SJSA1 (cell line): Measurements from ENCODE around the gene NCBP2. TPM values are rescaled to one million over a fixed set of nuclear protein-coding genes. Genes with fewer than 3 reads are reported as not detected.
"Not testable (repeated sequence)": the region's sequence is repeated elsewhere in the genome, so short reads cannot be mapped to it uniquely, and the experiment has no call there.

ENCODE experiments used
- DNase-seq, 2 experiments: peaks; one replicate each; pipeline ENCODE4 v3.0.0-alpha.2; 2015 to 2020; ENCODE audit warnings: low spot score in 2 of 2, low read depth in 1 of 2
- H3K27ac ChIP-seq: fragments of 250-450 bp; sonication (Bioruptor Pico); 2 replicates; pipeline ENCODE4 v1.5.1; 2020; ENCODE audit warnings: mild to moderate bottlenecking, moderate library complexity
- H3K27me3 ChIP-seq: fragments of 250-450 bp; sonication (Bioruptor Pico); replicated peaks from 2 replicates; pipeline ENCODE4 v1.5.1; 2020; ENCODE audit warnings: mild to moderate bottlenecking, moderate library complexity
- H3K36me3 ChIP-seq: fragments of 250-450 bp; sonication (Bioruptor Pico); 2 replicates; pipeline ENCODE4 v1.5.1; 2020; ENCODE audit warnings: mild to moderate bottlenecking
- H3K4me1 ChIP-seq: fragments of 250-450 bp; sonication (Bioruptor Pico); replicated peaks from 2 replicates; pipeline ENCODE4 v1.6.1; 2021; ENCODE audit warnings: mild to moderate bottlenecking
- H3K4me3 ChIP-seq: fragments of 250-450 bp; sonication (Bioruptor Pico); 2 replicates; pipeline ENCODE4 v1.5.1; 2020; ENCODE audit warnings: mild to moderate bottlenecking
- H3K9me3 ChIP-seq: fragments of 250-450 bp; sonication (Bioruptor Pico); replicated peaks from 2 replicates; pipeline ENCODE4 v1.5.1; 2020; ENCODE audit warnings: mild to moderate bottlenecking
- total RNA-seq: library from RNA; depleted of rRNA; stranded (reverse); fragments of >200 nt; shearing (Covaris generic); gene quantifications from 2 replicates; pipeline ENCODE4 v1.2.3, GENCODE V29; 2014

The NCBP2 gene
- total RNA-seq, 1 experiment from 2014 or later, result 44.8 TPM

DNA sequence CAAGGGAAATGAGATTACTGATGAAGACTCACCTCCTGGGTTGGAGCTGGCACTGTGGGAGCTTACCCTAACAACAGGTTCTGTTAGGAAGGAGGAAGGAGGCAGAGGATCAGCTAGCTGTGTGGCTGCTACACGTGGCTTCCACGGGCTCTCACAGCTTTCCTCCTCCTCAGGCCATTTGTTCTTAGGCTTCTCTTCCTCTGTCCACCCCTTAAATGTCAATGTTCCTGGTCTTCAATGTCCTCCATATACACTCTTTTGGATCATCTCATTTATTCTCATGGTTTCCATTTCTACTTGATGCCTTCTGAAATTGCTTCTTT, 21.3 kb upstream of the NCBP2 start:
- H3K4me1 ChIP-seq, result peaks cover 5% of the 10 kb centered on the region
- peak in 1 of 2 experiments; percentile 20 for DNase-seq
- H3K27me3 ChIP-seq, result no peaks in the 10 kb centered on the region
- H3K36me3 ChIP-seq, result no peaks in the 10 kb centered on the region
- H3K4me3 ChIP-seq, result no peak overlapping the region
- no peaks in the 10 kb centered on the region for H3K9me3 ChIP-seq
- no peak overlapping the region for H3K27ac ChIP-seq

DNA sequence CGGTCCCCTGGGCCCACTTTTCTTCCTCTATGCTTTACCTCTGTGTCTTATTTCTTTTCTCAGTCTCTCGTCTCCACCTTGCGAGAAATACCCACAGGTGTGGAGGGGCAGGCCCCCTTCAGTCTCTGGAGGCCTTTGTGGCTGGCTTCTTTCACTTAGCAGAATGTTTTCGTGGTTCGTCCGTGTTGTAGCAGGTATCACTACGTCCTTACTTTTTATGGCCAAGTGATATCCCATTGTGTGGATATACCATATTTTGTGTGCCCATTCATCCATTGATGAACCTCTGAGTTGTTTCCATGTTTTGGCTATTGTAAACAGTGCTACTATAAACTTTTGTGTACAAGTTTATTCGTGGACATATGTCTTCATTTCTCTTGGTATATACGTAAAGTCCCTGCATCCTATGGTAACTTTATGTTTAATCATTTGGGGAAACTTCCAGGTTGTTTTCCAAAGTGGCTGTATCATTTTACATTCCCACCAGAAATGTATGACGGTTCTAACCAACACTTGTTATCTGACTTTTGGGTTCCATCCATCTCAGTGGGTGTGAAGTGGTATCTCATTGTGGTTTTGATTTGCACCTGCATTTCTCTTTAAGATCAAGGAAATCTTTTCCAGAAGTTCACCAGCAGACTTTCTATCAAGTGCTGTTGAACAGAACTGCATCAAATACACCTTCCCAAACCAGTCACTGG, 20.8 kb upstream of the NCBP2 start:
- DNase-seq, result no peak
- Histone ChIP-seq H3K27me3 (no peaks in the 10 kb centered on the region), H3K27ac (no peak overlapping the region), H3K36me3 (no peaks in the 10 kb centered on the region), H3K4me3 (no peak overlapping the region), H3K4me1 (no peaks in the 10 kb centered on the region; the same call in none of the 2 replicates), H3K9me3 (no peaks in the 10 kb centered on the region)

DNA sequence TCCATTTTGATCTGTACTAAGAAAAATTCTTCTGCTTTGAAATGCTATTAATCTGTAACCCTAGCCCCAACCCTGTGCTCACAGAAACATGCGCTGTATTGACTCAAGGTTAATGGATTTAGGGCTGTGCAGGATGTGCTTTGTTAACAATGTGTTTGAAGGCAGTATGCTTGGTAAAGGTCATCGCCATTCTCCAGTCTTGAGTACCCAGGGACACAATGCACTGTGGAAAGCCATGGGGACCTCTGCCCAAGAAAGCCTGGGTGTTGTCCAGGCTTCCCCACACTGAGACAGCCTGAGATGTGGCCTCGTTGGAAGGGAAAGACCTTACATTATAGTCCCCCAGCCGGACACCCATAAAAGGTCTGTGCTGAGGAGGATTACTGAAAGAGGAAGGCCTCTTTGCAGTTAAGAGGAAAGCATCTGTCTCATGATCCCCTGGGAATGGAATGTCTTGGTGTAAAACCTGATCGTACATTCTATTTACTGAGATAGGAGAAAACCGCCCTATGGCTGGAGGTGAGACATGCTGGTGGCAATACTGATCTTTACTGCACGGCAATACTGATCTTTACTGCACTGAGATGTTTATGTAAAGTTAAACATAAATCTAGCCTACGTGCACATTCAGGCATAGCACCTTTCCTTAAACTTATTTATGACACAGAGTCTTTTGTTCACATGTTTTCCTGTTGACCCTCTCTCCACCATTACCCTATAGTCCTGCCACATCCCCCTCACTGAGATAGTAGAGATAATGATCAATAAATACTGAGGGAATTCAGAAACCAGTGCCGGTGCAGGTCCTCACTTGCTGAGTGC, 20.0 kb upstream of the NCBP2 start:
- DNase-seq, result peak in 1 of 2 experiments; percentile 12
- Histone ChIP-seq H3K27ac (no peak overlapping the region), H3K27me3 (no peaks in the 10 kb centered on the region), H3K4me1 (no peaks in the 10 kb centered on the region), H3K36me3 (no peaks in the 10 kb centered on the region), H3K9me3 (no peaks in the 10 kb centered on the region), H3K4me3 (no peak overlapping the region)

DNA sequence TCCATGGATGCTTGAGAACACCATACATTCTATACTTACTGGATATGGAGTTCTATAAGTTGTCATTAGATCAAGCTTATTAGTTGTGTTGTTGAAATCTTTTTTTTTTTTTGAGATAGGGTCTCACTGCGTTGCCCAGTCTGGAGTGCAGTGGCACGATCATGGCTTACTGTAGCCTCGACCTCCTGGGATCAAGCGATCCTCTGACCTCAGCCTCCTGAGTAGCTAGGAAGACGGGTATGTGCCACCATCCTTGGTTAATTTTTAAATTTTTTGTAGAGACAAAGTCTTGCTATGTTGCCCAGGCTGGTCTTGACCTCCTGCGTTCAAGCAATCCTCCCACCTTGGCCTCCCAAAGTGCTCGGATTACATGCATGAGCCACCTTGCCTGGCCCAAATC, 12.5 kb upstream of the NCBP2 start:
- H3K27me3 ChIP-seq, result no peaks in the 10 kb centered on the region; the same call in 1 of the 2 replicates
- no peaks in the 10 kb centered on the region for H3K36me3 ChIP-seq
- DNase-seq, result no peak
- H3K4me3 ChIP-seq, result no peak overlapping the region
- H3K27ac ChIP-seq, result no peak overlapping the region
- no peaks in the 10 kb centered on the region for H3K4me1 ChIP-seq
- H3K9me3 ChIP-seq, result no peaks in the 10 kb centered on the region

DNA sequence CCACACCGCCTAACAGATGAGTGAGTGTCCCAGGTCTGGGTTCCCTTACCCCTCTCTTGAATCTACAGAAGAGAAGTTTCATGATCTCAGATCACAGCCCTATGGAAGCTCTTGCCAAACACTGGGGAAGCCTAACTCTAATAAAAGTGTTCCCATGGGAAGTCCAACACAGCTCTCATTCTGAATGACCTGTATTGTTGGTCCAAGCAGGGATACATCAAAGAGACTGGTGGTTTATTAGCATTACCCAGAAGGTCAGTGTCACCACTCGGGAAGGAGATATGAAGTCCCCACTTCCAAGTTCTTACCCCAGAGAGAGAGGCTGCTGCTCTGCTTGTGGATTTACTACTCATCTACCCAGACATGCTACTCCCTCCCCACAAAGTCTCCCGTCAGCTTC, 9.0 kb upstream of the NCBP2 start:
- H3K36me3 ChIP-seq, result no peaks in the 10 kb centered on the region
- no peaks in the 10 kb centered on the region for H3K27me3 ChIP-seq
- no peaks in the 10 kb centered on the region for H3K9me3 ChIP-seq
- no peaks in the 10 kb centered on the region for H3K4me1 ChIP-seq
- no peak overlapping the region for H3K27ac ChIP-seq
- DNase-seq, result no peak
- no peak overlapping the region for H3K4me3 ChIP-seq

DNA sequence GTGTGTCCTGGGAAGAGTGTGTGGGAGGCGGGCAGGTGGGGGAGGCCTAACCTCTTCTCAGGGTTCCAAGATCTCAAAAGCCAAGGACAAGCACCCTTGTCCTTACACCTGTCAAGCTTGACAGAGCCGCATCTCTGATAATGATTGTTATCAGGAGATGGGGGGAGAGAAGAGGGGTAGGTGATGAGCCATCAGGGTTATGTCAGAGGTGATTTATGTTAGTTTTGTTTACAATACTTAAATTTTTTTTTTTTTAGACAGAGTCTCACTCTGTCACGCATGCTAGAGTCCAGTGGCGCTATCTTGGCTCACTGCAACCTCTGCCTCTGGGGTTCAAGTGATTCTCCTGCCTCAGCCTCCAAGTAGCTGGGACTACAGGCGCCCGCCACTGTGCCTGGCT, 7.4 kb upstream of the NCBP2 start:
- Histone ChIP-seq H3K36me3 (no peaks in the 10 kb centered on the region), H3K27ac (no peak overlapping the region), H3K4me3 (no peak overlapping the region), H3K4me1 (no peaks in the 10 kb centered on the region), H3K9me3 (no peaks in the 10 kb centered on the region), H3K27me3 (no peaks in the 10 kb centered on the region)
- no peak for DNase-seq

DNA sequence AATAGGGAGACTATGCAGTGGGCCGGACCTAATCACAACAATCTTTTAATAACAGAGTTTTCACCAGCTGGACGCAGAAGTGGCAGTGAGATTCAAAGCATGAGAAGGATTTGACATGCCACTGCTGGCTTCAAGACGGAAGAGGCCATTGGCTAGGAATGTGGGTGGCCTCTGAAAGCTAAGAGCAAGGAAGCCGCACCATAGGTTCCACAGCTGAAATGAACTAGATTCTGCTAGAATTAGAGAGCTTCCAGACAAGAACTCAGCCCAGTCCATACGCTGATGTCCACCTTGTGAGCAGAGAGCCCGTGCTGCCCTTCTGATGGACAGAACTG, 6.9 kb upstream of the NCBP2 start:
- no peak overlapping the region for H3K4me3 ChIP-seq
- H3K36me3 ChIP-seq, result peaks cover 3% of the 10 kb centered on the region; the same call in 1 of the 2 replicates
- H3K27ac ChIP-seq, result no peak overlapping the region
- no peak for DNase-seq
- H3K9me3 ChIP-seq, result no peaks in the 10 kb centered on the region
- no peaks in the 10 kb centered on the region for H3K4me1 ChIP-seq
- H3K27me3 ChIP-seq, result no peaks in the 10 kb centered on the region

DNA sequence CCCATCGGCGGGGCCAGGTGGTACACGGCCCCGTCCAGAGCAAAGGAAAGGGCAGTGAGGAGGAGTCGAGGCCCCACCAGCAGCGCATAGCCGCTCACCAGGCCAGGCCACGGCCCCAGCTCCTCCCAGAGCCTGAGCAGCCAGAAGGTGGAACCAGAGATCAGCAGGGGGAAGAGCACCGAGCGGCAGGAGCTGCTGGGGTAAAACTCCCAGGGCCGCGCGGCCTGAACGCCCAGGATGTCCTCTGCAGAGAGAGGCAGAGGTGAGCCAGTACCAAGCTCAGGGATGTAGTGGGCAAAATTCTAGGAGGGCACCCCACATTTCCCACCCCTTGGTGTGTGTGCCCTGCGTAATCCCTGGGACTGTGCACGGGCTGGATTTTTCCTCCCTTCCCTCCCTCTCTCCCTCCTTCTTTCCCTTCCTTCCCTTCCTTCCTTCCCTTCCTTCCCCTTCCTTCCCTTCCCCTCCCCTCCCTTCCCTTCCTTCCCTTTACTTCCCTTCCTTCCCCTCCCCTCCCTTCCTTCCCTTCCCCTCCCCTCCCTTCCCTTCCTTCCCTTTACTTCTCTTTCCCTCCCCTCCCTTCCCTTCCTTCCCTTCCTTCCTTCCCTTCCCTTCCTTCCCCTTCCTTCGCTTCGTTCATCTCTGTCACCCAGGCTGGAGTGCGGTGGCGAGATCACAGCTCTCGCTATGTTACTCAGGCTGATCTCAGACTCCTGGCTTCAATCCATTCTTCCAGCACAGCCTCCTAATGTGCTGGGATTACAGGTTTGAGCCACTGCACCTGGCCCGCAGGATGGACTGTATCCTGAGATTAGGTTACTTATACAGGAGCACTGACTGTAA, 6.3 kb upstream of the NCBP2 start:
- H3K4me1 ChIP-seq, result peaks cover under 1% of the 10 kb centered on the region
- no peak for DNase-seq
- H3K27ac ChIP-seq, result no peak overlapping the region
- H3K9me3 ChIP-seq, result no peaks in the 10 kb centered on the region
- no peaks in the 10 kb centered on the region for H3K27me3 ChIP-seq
- H3K4me3 ChIP-seq, result no peak overlapping the region
- H3K36me3 ChIP-seq, result peaks cover 3% of the 10 kb centered on the region; the same call in 1 of the 2 replicates

DNA sequence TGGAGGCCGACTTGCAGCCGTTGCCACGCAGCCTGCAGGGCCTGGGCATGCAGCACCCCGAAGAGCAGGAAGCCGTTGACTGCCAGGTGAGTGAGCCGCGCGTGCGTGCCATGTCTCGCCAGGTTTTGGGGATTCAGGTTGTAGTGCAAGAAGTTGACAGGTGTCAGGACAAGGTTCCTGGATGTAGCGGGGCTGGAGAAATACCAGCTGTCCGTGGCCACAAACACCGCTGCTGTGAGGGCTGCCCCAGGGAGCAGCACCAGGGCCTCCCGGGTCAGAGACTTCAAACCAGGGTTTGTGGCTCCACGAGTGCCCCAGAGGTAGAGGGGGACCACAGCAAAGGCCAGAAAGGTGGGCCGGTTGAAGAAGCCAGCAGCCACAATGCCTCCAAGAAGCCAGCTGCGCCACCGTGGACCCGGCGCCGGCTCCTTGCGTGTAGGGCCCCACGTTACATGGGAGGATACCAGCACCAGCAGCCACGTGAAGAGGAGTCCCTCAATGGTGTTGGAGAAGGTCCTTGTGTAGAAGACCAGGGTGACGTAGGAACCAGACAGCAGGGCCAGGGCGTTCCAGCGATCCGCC, 5.6 kb upstream of the NCBP2 start:
- H3K4me1 ChIP-seq, result peaks cover 6% of the 10 kb centered on the region
- H3K36me3 ChIP-seq, result peaks cover 7% of the 10 kb centered on the region; the same call in 1 of the 2 replicates
- no peaks in the 10 kb centered on the region for H3K27me3 ChIP-seq
- no peaks in the 10 kb centered on the region for H3K9me3 ChIP-seq
- no peak overlapping the region for H3K27ac ChIP-seq
- no peak overlapping the region for H3K4me3 ChIP-seq
- DNase-seq, result no peak

DNA sequence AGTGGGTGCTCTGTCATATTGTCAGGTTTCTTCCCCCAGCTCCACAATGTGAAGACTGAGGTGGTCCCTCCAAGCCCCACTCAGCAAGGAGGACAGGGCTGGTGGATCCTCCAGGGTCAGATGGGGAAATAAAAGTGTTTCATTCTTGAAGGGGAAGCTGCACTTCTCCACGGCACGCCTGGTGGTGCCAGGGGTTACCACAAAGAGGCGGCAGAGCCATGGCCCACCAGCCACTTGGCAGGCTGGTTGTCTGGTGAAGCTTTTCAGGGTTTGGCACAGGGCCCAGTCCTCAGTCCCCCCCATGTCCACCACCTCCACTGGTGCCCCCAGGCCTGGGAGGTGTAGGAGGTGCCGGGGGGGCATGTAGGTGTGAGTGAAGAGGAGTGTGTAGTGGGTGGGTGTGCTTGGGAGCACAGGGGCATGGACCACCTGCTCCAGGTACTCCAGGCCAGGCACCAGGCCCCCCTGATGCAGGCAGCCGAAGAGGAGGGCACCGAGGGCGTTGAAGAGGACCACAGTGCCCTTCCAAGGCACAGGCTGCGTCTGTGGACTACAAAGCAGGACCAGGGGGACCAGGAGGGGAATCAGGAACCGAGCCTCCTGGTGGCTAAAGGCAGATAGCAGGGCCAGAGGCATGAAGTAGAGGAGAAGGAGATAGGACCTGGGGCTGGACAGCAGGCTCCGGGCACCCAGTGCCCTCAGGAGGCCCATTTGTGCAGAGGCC, 5.0 kb upstream of the NCBP2 start:
- no peak overlapping the region for H3K4me3 ChIP-seq
- no peak for DNase-seq
- no peaks in the 10 kb centered on the region for H3K27me3 ChIP-seq
- H3K27ac ChIP-seq, result no peak overlapping the region
- H3K4me1 ChIP-seq, result peaks cover 6% of the 10 kb centered on the region
- no peaks in the 10 kb centered on the region for H3K9me3 ChIP-seq
- H3K36me3 ChIP-seq, result peaks cover 12% of the 10 kb centered on the region

DNA sequence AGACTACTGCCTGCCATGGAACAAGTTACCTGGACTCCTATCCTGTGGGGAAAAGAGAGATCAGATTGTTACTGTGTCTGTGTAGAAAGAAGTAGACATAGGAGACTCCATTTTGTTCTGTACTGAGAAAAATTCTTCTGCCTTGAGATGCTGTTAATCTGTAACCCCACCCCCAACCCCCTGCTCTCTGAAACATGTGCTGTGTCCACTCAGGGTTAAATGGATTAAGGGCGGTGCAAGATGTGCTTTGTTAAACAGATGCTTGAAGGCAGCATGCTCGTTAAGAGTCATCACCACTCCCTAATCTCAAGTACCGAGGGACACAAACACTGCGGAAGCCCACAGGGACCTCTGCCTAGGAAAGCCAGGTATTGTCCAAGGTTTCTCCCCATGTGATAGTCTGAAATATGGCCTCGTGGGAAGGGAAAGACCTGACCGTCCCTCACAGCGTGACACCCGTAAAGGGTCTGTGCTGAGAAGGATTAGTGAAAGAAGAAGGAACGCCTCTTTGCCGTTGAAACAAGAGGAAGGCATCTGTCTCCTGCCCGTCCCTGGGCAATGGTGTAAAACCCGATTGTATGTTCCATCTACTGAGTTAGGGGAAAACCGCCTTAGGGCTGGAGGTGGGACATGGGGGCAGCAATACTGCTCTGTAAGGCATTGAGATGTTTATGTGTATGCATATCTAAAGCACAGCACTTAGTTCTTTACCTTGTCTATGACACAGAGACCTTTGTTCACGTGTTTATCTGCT, 1.9 kb upstream of the NCBP2 start:
- not testable (repeated sequence) for DNase-seq, H3K9me3 ChIP-seq, H3K27me3 ChIP-seq, H3K4me3 ChIP-seq, H3K27ac ChIP-seq
- Histone ChIP-seq H3K36me3 (peaks cover 37% of the 10 kb centered on the region), H3K4me1 (peaks cover 15% of the 10 kb centered on the region)

DNA sequence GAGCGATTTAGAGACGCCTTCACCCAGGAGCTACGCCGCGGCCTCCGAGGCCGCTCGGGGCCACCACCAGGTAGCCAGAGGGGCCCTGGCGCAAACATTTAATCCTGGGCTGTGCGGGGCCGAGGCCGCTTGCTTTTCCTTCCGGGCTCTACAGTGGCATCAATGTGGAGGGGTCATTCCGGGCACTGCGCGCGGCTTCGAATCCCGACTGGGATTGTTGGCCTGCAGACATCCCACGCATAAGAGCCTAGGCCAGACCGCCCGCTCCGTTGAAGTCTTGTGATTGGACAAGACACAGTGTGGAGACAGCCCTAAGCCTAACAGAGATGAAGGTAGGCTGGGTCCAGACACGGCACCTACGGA, 568 bp upstream of the NCBP2 start:
- no peak for DNase-seq
- Histone ChIP-seq H3K4me3 (peak overlapping the region; percentile 96), H3K36me3 (peaks cover 51% of the 10 kb centered on the region), H3K9me3 (no peaks in the 10 kb centered on the region), H3K27ac (peak overlapping the region; percentile 33), H3K4me1 (peaks cover 15% of the 10 kb centered on the region), H3K27me3 (no peaks in the 10 kb centered on the region)
